Astrocyte (in vitro differentiated cells and primary cell): Measurements from ENCODE around the gene MEGF8. TPM values are rescaled to one million over a fixed set of nuclear protein-coding genes. Genes with fewer than 3 reads are reported as not detected.
"Not testable (repeated sequence)": the region's sequence is repeated elsewhere in the genome, so short reads cannot be mapped to it uniquely, and the experiment has no call there.

Experiments used
- DNase-seq: peaks from one replicate; pipeline ENCODE4 v3.0.0-alpha.2; 2010; ENCODE audit warnings: low read depth
- FAIRE-seq: peaks from 2 replicates; lab custom pipeline; 2011; peaks lifted over from hg19 to GRCh38; lab: Jason Lieb, UNC
- H2AFZ ChIP-seq: 2 replicates; pipeline ENCODE4 v1.6.0; 2012; ENCODE audit warnings: low read depth, low read length, inconsistent platforms
- H3K27ac ChIP-seq: 2 replicates; pipeline ENCODE4 v1.5.1; 2011; ENCODE audit warnings: low read depth, low read length, inconsistent platforms
- H3K27me3 ChIP-seq: 2 replicates; pipeline ENCODE4 v1.6.0; 2011; ENCODE audit warnings: low read length, inconsistent platforms; ENCODE audit not compliant: insufficient read depth
- H3K36me3 ChIP-seq: 2 replicates; pipeline ENCODE4 v1.5.1; 2011; ENCODE audit warnings: low read length, inconsistent platforms; ENCODE audit not compliant: insufficient read depth
- H3K4me1 ChIP-seq: 2 replicates; pipeline ENCODE4 v1.5.1; 2011; ENCODE audit warnings: low read length, inconsistent platforms; ENCODE audit not compliant: insufficient read depth
- H3K4me2 ChIP-seq: 2 replicates; pipeline ENCODE4 v1.6.0; 2012; ENCODE audit warnings: low read length, inconsistent platforms
- H3K4me3 ChIP-seq: 2 replicates; pipeline ENCODE4 v1.5.1; 2011; ENCODE audit warnings: low read depth, mild to moderate bottlenecking, low read length, inconsistent platforms; ENCODE audit not compliant: insufficient read depth
- H3K79me2 ChIP-seq: 2 replicates; pipeline ENCODE4 v1.6.0; 2012; ENCODE audit warnings: mild to moderate bottlenecking, low read length, inconsistent platforms; ENCODE audit not compliant: insufficient read depth
- H3K9ac ChIP-seq: 2 replicates; pipeline ENCODE4 v1.6.0; 2012; ENCODE audit warnings: mild to moderate bottlenecking, low read length, inconsistent platforms
- H3K9me3 ChIP-seq: 2 replicates; pipeline ENCODE4 v1.5.1; 2012; ENCODE audit warnings: low read depth, mild to moderate bottlenecking, low read length, inconsistent platforms; ENCODE audit not compliant: insufficient read depth
- H4K20me1 ChIP-seq: 2 replicates; pipeline ENCODE4 v1.6.0; 2012; ENCODE audit warnings: low read length, inconsistent platforms; ENCODE audit not compliant: insufficient read depth
- H3K27ac Mint-ChIP-seq: one replicate; pipeline ENCODE4 v1.8.0; 2021; ENCODE audit warnings: mild to moderate bottlenecking, mixed read lengths; ENCODE audit not compliant: unreplicated experiment
- H3K27me3 Mint-ChIP-seq: one replicate; pipeline ENCODE4 v1.8.0; 2021; ENCODE audit warnings: low read depth, mixed read lengths; ENCODE audit not compliant: unreplicated experiment
- H3K36me3 Mint-ChIP-seq: one replicate; pipeline ENCODE4 v1.8.0; 2021; ENCODE audit warnings: low read depth, mixed read lengths; ENCODE audit not compliant: unreplicated experiment
- H3K4me1 Mint-ChIP-seq: one replicate; pipeline ENCODE4 v1.8.0; 2021; ENCODE audit warnings: low read depth, mixed read lengths; ENCODE audit not compliant: unreplicated experiment
- H3K4me3 Mint-ChIP-seq: one replicate; pipeline ENCODE4 v1.8.0; 2021; ENCODE audit warnings: mild to moderate bottlenecking, moderate library complexity, mixed read lengths; ENCODE audit not compliant: unreplicated experiment
- H3K9me3 Mint-ChIP-seq: one replicate; pipeline ENCODE4 v1.8.0; 2021; ENCODE audit warnings: mild to moderate bottlenecking, mixed read lengths; ENCODE audit not compliant: unreplicated experiment
- EZH2 ChIP-seq: IDR thresholded peaks from 2 replicates; pipeline ENCODE4 v1.6.1; 2012; ENCODE audit warnings: mild to moderate bottlenecking, low read length, inconsistent platforms; ENCODE audit not compliant: insufficient read depth
- total RNA-seq: library from RNA; stranded (reverse); gene quantifications from 2 replicates; pipeline ENCODE4 v1.2.1, GENCODE V29; 2021
- TF ChIP-seq, protein P1 (sequence below): IDR thresholded peaks from 2 replicates; pipeline ENCODE4 v1.5.1; 2011; ENCODE audit warnings: low read depth, mild to moderate bottlenecking, inconsistent platforms, low read length, moderate library complexity; ENCODE audit not compliant: insufficient read depth

The MEGF8 gene
- total RNA-seq, 1 donor from 2014 or later, result 42.0 TPM

DNA sequence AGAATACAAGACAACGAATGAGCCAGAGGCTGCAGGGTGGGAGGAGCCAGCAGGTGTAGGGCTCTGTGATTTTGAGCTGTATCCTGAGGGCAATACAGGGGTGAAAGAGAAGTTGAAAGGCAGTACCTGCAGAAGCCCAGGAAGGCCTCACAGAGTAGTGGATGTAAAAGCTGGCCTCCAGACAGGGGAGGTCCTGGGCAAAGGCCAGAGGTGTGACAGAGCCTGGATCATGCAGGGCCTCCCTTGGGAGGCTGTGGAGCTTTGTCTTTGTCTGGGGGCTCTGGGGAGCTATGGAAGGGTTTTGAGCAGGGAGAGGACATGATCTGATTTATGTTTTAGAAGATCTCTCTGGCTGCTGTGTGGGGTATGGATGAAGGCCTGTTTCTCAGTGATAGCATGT lies 2.7 kb downstream of the MEGF8 start:
- no peak for DNase-seq
- H3K27me3 Mint-ChIP-seq, result peaks cover 12% of the 10 kb centered on the region
- Histone ChIP-seq H3K27me3 (peaks cover 9% of the 10 kb centered on the region), H3K4me3 (no peak overlapping the region), H3K79me2 (peaks cover 51% of the 10 kb centered on the region), H3K9ac (no peak overlapping the region), H3K9me3 (no peaks in the 10 kb centered on the region), H3K27ac (no peak overlapping the region), H3K4me1 (peaks cover 10% of the 10 kb centered on the region), H4K20me1 (peaks cover 56% of the 10 kb centered on the region), H3K36me3 (no peaks in the 10 kb centered on the region), H3K4me2 (no peak overlapping the region), H2AFZ (no peak overlapping the region)
- no peak for FAIRE-seq
- H3K9me3 Mint-ChIP-seq, result peaks cover 2% of the 10 kb centered on the region
- TF ChIP-seq, protein P1, sequence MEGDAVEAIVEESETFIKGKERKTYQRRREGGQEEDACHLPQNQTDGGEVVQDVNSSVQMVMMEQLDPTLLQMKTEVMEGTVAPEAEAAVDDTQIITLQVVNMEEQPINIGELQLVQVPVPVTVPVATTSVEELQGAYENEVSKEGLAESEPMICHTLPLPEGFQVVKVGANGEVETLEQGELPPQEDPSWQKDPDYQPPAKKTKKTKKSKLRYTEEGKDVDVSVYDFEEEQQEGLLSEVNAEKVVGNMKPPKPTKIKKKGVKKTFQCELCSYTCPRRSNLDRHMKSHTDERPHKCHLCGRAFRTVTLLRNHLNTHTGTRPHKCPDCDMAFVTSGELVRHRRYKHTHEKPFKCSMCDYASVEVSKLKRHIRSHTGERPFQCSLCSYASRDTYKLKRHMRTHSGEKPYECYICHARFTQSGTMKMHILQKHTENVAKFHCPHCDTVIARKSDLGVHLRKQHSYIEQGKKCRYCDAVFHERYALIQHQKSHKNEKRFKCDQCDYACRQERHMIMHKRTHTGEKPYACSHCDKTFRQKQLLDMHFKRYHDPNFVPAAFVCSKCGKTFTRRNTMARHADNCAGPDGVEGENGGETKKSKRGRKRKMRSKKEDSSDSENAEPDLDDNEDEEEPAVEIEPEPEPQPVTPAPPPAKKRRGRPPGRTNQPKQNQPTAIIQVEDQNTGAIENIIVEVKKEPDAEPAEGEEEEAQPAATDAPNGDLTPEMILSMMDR, result no peak
- TF ChIP-seq EZH2, result no peak
- no peak overlapping the region for H3K27ac Mint-ChIP-seq
- H3K4me1 Mint-ChIP-seq, result peaks cover 19% of the 10 kb centered on the region
- H3K4me3 Mint-ChIP-seq, result no peak overlapping the region
- peaks cover 2% of the 10 kb centered on the region for H3K36me3 Mint-ChIP-seq

DNA sequence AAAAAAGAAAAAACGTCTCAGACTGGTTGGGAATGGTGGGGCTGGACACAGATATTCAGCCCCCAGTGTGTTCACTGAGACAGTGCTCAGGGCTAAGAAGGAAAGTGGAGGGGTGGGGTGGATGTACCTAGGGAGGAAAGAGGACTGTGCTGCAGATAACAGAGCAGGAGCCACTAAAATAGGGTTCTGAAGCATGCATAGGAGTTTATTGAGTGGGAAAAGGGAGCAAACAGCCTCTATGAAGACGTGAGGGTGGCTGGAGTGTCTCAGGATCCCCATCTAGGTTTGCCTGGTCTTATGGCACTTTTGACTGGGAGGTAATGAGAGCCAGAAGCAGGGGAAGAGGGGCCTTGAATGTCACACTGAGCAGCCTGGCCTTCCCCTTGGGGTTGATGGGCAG lies 3.4 kb downstream of the MEGF8 start:
- peaks cover 53% of the 10 kb centered on the region for H3K79me2 ChIP-seq
- DNase-seq, result no peak
- no peak overlapping the region for H2AFZ ChIP-seq
- H3K4me1 ChIP-seq, result peaks cover 10% of the 10 kb centered on the region
- Mint-ChIP-seq H3K36me3 (peaks cover 3% of the 10 kb centered on the region), H3K4me3 (no peak overlapping the region), H3K9me3 (peaks cover 2% of the 10 kb centered on the region), H3K27ac (no peak overlapping the region), H3K4me1 (peaks cover 19% of the 10 kb centered on the region), H3K27me3 (peaks cover 7% of the 10 kb centered on the region)
- H3K4me3 ChIP-seq, result no peak overlapping the region
- peaks cover 57% of the 10 kb centered on the region for H4K20me1 ChIP-seq
- H3K9ac ChIP-seq, result no peak overlapping the region
- H3K27me3 ChIP-seq, result peaks cover 5% of the 10 kb centered on the region
- no peak for FAIRE-seq
- no peaks in the 10 kb centered on the region for H3K36me3 ChIP-seq
- TF ChIP-seq EZH2, result no peak
- TF ChIP-seq, protein P1, result no peak
- no peak overlapping the region for H3K4me2 ChIP-seq
- no peaks in the 10 kb centered on the region for H3K9me3 ChIP-seq
- H3K27ac ChIP-seq, result no peak overlapping the region

DNA sequence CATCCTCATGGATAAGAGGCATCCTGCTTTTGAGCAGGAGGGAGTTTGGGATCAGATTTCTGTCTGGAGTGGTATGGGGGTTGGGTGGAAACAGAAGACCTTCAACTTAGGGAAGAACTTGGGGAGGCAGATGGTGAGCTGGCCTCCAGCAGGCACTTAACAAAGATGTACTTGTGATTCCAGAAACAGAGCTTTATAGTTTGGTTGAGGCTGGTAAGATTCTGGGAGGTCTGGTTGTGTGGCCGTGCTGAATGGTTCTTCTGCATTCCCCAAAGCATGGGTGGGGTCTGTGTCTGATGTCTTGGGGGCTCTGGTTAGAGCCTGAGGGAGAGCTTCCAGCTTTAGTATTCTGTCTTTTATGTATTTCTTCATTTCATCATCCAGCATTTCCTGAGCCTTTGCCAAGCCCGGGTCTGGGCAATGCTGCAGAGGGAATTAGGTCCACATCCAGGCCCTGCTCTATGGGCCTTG lies 4.8 kb downstream of the MEGF8 start:
- no peak overlapping the region for H3K4me2 ChIP-seq
- H4K20me1 ChIP-seq, result peaks cover 64% of the 10 kb centered on the region
- Mint-ChIP-seq H3K27ac (peak overlapping the region; percentile 27), H3K9me3 (no peaks in the 10 kb centered on the region), H3K4me1 (peaks cover 19% of the 10 kb centered on the region), H3K4me3 (no peak overlapping the region), H3K36me3 (peaks cover 3% of the 10 kb centered on the region), H3K27me3 (peaks cover under 1% of the 10 kb centered on the region)
- H3K9me3 ChIP-seq, result no peaks in the 10 kb centered on the region
- H2AFZ ChIP-seq, result no peak overlapping the region
- no peak overlapping the region for H3K9ac ChIP-seq
- DNase-seq (no peak), FAIRE-seq (no peak)
- no peaks in the 10 kb centered on the region for H3K36me3 ChIP-seq
- no peak overlapping the region for H3K4me3 ChIP-seq
- no peak for TF ChIP-seq EZH2
- TF ChIP-seq, protein P1, result no peak
- no peak overlapping the region for H3K27ac ChIP-seq
- H3K27me3 ChIP-seq, result no peaks in the 10 kb centered on the region
- H3K4me1 ChIP-seq, result peaks cover 6% of the 10 kb centered on the region
- H3K79me2 ChIP-seq, result peaks cover 53% of the 10 kb centered on the region

DNA sequence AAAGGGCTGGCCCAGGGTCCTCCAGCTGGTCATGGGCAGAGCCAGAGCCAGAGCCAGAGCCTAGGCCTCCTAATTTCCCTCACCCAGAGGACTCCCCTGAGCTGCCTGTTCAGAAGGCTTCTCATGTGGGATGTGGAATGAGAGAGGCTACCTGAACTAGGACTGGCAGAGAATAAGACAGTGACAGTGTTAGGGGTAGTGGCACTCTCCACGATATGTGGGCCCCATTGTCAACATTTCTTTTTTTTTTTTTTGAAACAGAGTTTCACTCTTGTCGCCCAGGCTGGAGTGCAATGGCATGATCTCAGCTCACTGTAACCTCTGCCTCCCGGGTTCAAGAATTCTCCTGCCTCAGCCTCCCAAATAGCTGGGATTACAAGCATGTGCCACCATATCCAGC lies 5.9 kb downstream of the MEGF8 start:
- H3K4me2 ChIP-seq, H3K4me3 ChIP-seq, H3K4me3 Mint-ChIP-seq, H3K9me3 Mint-ChIP-seq, H2AFZ ChIP-seq, H3K9ac ChIP-seq, H3K36me3 Mint-ChIP-seq, H3K27me3 ChIP-seq, H3K36me3 ChIP-seq, DNase-seq, H3K27me3 Mint-ChIP-seq, H3K27ac Mint-ChIP-seq, H3K4me1 ChIP-seq, FAIRE-seq, H3K27ac ChIP-seq, H3K9me3 ChIP-seq: not testable (repeated sequence)
- H3K4me1 Mint-ChIP-seq, result peaks cover 19% of the 10 kb centered on the region
- Histone ChIP-seq H3K79me2 (peaks cover 45% of the 10 kb centered on the region), H4K20me1 (peaks cover 62% of the 10 kb centered on the region)
